SH-SY5Y (cell line): ENCODE measurements around the gene SCNN1B.

ENCODE experiments used
- GATA2 ChIP-seq: IDR thresholded peaks from 2 replicates; pipeline ENCODE4 v1.6.1; 2011; ENCODE audit warnings: mild to moderate bottlenecking, low read depth, low read length
- GATA3 ChIP-seq: IDR thresholded peaks from 2 replicates; pipeline ENCODE4 v1.6.1; 2011; ENCODE audit warnings: low read depth, mild to moderate bottlenecking, low read length, moderate library complexity

- TF ChIP-seq GATA2: no peak
- TF ChIP-seq GATA3: no peak
These were observed 17.5 kb upstream of the SCNN1B start for GRCh38 chr16:23284584-23284983.
